ENCODE measurements around the gene STX8.
"Not testable (repeated sequence)": the region's sequence is repeated elsewhere in the genome, so short reads cannot be mapped to it uniquely, and the experiment has no call there.

STX8 gene

GRCh38 chr17:9509236-9509816, 66.3 kb downstream of the STX8 start:
- DNase-seq (ENCODE audit: low spot score), result no peak

- no peak for DNase-seq (ENCODE audit: low spot score)
Measured at GRCh38 chr17:9499041-9499440, 76.6 kb downstream of the STX8 start.

- DNase-seq (ENCODE audit: low spot score), result no peak
Measured at GRCh38 chr17:9498490-9498889, 77.1 kb downstream of the STX8 start.

GRCh38 chr17:9488556-9488955, 87.1 kb downstream of the STX8 start:
- DNase-seq (ENCODE audit: low spot score), result no peak

GRCh38 chr17:9487406-9487805, 88.2 kb downstream of the STX8 start:
- no peak for DNase-seq (ENCODE audit: low spot score)

- DNase-seq (ENCODE audit: low spot score), result no peak
Measured at GRCh38 chr17:9484789-9485188, 90.8 kb downstream of the STX8 start.

GRCh38 chr17:9479964-9480363, 95.7 kb downstream of the STX8 start:
- DNase-seq (ENCODE audit: low spot score), result no peak

GRCh38 chr17:9478889-9479288, 96.7 kb downstream of the STX8 start:
- no peak for DNase-seq (ENCODE audit: low spot score)

- DNase-seq (ENCODE audit: low spot score), result no peak
Measured at GRCh38 chr17:9475101-9475658, 100.4 kb downstream of the STX8 start.

- DNase-seq (ENCODE audit: low spot score), result no peak
Measured at GRCh38 chr17:9473711-9474110, 101.9 kb downstream of the STX8 start.

GRCh38 chr17:9472541-9472940, 103.1 kb downstream of the STX8 start:
- no peak for DNase-seq (ENCODE audit: low spot score)

- DNase-seq (ENCODE audit: low spot score), result no peak
Measured at GRCh38 chr17:9472094-9472493, 103.5 kb downstream of the STX8 start.

- DNase-seq (ENCODE audit: low spot score), result peak; percentile 27
Measured at GRCh38 chr17:9470171-9470570, 105.4 kb downstream of the STX8 start.

GRCh38 chr17:9468937-9469336, 106.7 kb downstream of the STX8 start:
- DNase-seq (ENCODE audit: low spot score), result no peak

GRCh38 chr17:9468532-9468931, 107.1 kb downstream of the STX8 start:
- no peak for DNase-seq (ENCODE audit: low spot score)

GRCh38 chr17:9467518-9467917, 108.1 kb downstream of the STX8 start:
- DNase-seq (ENCODE audit: low spot score), result no peak

- no peak for DNase-seq (ENCODE audit: low spot score)
Measured at GRCh38 chr17:9465210-9465921, 110.3 kb downstream of the STX8 start.

GRCh38 chr17:9457005-9457404, 118.6 kb downstream of the STX8 start:
- no peak for DNase-seq (ENCODE audit: low spot score)

- no peak for DNase-seq (ENCODE audit: low spot score)
Measured at GRCh38 chr17:9456330-9456729, 119.3 kb downstream of the STX8 start.

GRCh38 chr17:9451934-9452333, 123.7 kb downstream of the STX8 start:
- no peak for DNase-seq (ENCODE audit: low spot score)

- DNase-seq (ENCODE audit: low spot score), result not testable (repeated sequence)
Measured at GRCh38 chr17:9447298-9447697, 128.3 kb downstream of the STX8 start.

- no peak for DNase-seq (ENCODE audit: low spot score)
Measured at GRCh38 chr17:9446528-9446927, 129.1 kb downstream of the STX8 start.

GRCh38 chr17:9445424-9445823, 130.2 kb downstream of the STX8 start:
- DNase-seq (ENCODE audit: low spot score), result no peak

GRCh38 chr17:9444687-9445086, 130.9 kb downstream of the STX8 start:
- no peak for DNase-seq (ENCODE audit: low spot score)

All from CD4-positive, alpha-beta T cell treated with Interleukin-2 at 100 ng/mL for 4 hours (primary cell).